ENCODE results near the gene CD40. TPM values are rescaled to one million over a fixed set of nuclear protein-coding genes. Genes with fewer than 3 reads are reported as not detected.

Gene CD40
- total RNA-seq, 1 experiment from 2014 or later = 4.7 TPM

GRCh38 chr20:46121184-46121930 is 3.2 kb downstream of the CD40 start:
- DNase-seq (ENCODE audit: extremely low read depth, low read depth) = no peak

GRCh38 chr20:46122071-46122470 is 4.0 kb downstream of the CD40 start:
- DNase-seq (ENCODE audit: extremely low read depth, low read depth) = no peak

DNA sequence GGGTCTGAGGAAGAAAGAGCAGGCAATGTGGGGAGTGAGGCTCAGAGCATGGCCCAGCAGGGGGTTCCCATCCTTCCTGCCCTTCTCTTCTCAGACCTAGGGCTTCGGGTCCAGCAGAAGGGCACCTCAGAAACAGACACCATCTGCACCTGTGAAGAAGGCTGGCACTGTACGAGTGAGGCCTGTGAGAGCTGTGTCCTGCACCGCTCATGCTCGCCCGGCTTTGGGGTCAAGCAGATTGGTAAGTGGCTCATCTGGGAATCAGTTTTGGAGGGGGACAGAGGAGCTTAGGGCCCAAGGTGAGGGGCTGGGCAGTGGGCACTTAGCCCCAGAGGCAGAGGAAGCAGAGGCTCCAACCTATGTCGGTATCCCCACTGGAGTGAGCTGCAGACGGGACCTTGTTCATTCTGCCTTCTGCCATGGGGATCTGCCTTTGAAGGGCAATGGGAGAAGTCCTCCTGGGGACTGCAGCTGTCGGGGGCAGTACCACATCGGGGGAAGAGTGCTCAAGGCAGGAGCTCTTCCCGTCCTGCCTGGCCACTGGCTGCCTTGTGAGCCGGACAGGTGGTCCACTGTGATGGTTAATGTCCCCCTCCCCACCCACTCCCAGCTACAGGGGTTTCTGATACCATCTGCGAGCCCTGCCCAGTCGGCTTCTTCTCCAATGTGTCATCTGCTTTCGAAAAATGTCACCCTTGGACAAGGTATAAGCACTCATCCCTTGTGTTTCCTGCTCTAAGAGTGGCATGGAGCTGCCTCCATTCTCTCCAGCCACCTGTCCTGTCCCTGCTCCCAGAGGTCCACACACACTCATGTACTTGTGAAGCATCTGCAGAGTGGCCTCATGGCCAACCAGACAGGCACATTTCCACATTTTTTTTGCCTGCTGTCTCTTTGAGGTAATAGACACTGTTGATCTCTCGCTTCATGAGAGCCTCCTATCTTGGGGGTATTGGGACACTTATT is 4.7 kb downstream of the CD40 start:
- no peak for DNase-seq (ENCODE audit: extremely low read depth, low read depth)

DNA sequence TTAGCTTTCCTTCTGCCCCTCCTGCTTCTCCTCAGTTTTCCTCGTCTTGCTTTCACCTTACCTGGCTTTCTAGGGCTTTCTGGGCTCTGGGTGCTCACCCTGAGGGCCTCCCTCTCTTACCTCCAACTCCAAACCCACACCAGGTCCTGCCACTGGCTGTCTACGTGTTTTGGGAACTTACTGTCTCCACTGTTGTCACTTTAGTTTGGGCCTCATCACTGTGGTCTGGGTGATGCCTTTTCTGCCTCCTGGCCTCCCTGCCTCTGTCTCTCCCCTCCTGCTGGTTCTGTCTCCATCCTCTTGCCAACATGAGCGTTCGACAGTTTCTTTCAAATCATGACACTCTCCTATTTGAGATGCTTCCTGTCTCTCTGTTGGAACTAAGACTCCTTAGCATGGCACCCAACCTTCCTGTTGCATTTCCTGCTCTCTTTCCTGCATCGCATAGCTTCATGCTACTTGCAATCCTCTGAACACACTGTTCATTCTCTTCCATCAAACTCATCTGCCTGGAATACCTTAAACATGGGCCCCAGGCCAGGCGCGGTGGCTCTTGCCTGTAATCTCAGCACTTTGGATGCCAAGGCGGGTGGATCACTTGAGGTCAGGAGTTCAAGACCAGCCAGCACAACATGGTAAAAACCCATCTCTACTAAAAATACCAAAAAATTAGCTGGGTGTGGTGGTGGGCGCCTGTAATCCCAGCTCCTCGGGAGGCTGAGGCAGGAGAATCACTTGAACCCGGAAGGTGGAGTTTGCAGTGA is 5.5 kb downstream of the CD40 start:
- no peak for DNase-seq (ENCODE audit: extremely low read depth, low read depth)

DNA sequence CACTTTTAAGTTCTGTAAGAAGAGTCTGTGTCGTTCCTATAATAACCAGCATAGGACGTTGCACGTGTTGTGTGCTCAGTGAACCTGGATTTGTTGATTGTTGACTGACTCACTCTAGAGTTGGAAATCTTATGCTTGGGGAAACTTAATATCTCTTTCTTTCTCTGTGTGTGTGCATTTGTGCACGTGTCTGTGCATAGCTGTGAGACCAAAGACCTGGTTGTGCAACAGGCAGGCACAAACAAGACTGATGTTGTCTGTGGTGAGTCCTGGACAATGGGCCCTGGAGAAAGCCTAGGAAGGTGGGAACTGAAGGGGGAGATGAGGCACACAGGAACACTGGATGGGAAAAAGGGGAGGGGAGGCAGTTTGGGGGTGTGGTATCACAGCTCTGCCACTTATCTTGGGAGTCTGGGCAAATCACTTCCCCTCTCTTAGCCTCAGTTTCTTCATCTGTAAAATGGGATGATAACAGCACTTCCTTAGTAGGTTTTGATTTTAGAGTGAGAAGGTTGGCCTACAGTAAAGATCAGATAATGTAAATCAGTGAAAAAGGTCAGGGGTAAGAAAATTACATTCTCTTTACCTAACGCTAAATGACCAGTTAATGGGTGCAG is 8.4 kb downstream of the CD40 start:
- DNase-seq (ENCODE audit: extremely low read depth, low read depth) = no peak

DNA sequence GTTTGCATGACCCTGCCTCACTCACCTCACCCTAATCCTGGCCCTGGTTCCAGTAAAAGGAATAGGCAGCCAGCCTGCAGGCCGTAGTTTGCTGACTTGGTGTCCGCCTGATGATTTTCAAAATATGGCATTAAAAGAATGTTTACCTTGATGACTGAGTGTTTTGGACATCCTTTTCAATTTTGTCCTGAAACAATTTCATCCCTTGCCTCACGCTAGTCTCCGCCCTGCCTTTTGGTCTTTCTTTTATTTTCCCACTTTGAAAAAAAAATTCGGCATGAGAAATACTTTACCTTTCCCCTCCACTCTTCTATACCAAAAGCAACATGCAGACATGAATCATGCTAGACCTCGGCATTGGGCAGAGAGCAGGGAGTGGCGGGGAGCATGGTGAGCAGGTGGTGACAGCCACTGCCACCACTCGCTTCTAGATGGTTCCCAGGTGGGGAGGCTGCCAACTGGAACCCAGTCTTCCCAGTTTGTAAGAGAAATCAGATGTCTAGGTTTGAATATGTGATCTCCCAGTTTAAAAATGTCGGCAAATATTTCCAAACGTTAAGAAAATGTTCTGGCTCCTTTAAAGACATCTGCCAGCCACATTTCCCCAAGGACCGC is 9.4 kb downstream of the CD40 start:
- DNase-seq (ENCODE audit: extremely low read depth, low read depth) = no peak

- DNase-seq (ENCODE audit: extremely low read depth, low read depth) = peak; percentile 22
Observed at GRCh38 chr20:46128310-46129151, 10.4 kb downstream of the CD40 start.

GRCh38 chr20:46129955-46130481 is 11.9 kb downstream of the CD40 start:
- DNase-seq (ENCODE audit: extremely low read depth, low read depth) = no peak

DNA sequence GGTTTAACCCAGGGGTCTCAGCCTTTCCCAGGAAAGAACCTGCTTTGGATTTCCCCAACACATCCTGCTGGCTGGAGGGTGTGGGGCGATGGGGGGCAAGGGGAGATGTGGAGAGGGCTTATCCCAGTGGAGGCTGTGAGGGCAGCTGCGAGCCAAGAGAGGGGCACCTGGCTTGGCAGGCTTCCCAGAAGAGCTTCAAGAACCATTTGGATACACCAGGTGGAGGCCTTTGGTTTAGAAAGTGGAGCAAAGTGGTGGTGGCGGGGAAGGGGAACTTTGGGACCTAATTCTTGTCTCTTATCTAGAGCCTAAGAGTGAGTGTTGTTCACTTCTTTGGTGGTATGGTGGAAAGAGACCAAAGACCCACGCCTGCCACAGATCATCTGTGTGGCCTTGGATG is 12.4 kb downstream of the CD40 start:
- DNase-seq (ENCODE audit: extremely low read depth, low read depth) = no peak

DNA sequence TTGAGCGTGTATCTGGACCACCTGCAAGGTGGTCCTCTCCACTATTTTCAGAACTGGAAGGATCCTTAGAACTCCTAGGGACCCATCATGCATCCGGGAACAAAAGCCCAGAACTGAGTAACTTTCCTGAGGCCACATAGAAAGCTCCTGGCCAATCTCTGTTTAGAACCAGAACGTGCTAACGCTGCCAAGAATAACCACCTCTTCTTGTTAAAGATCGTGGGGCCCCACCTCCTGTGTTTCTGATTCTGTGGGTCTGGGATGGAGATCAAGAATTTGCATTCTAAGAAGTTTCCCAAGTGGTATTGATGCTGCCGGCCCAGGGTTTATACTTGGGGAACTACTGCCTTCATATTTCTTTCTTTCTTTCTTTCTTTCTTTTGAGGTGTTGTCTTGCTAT is 13.3 kb downstream of the CD40 start:
- DNase-seq (ENCODE audit: extremely low read depth, low read depth) = no peak

- peak; percentile 55 for DNase-seq (ENCODE audit: extremely low read depth, low read depth)
Observed at GRCh38 chr20:46132705-46133120, 14.6 kb downstream of the CD40 start.

GRCh38 chr20:46133886-46134654 is 16.0 kb downstream of the CD40 start:
- no peak for DNase-seq (ENCODE audit: extremely low read depth, low read depth)

DNA sequence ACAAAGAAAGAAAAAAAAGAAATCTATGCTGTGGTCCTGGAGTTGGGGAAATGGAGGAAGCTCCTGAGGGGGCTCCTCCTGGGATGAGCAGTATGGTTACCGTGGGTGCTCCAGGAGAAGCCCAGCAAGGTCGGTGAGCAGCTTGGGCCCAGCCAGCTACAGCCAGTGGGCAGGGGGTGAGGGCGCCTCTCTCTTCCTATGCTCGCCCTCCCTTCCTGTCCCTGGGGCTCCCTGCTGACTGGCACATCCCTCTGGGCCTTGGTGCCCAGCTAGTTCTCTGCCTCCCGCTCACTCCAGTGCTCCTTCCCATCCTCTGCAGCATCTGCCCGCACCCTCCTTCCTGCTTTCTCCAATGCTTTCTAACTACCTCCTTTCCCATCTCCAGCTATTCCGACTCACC is 16.6 kb downstream of the CD40 start:
- DNase-seq (ENCODE audit: extremely low read depth, low read depth) = no peak

- DNase-seq (ENCODE audit: extremely low read depth, low read depth) = no peak
Observed at GRCh38 chr20:46135856-46136633, 17.9 kb downstream of the CD40 start.

- DNase-seq (ENCODE audit: extremely low read depth, low read depth) = no peak
Observed at GRCh38 chr20:46137816-46138215, 19.7 kb downstream of the CD40 start.

DNA sequence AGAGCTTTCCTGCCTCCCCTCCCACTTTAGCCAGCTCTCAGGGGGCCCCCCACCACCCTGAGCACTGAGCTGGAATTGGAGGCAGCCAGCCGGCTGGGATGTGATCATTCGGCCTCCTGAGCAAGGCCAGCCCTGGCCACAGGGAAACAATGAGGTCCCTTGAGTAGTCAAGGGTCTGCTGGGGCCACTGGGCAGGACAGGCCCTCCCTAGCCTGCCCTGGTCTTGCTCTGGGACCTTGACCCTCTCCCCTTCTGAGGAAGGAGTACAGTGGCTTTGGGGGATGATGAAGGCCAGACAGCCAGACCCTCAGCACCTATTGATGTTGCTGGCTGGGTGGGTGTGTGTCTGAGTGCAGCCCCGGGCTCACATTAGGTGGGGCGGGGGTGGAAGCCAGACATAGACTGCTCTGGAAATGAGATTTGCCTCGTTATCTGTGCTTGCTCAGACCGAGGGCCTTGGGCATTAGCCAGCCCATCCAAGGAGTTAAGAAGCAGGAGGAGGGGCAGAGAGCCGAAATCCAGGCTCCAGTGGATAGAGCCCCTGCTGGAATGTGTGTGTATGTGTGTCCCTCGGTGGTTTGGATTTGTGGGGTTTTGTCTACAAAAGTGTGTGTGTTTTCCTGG is 21.3 kb downstream of the CD40 start:
- no peak for DNase-seq (ENCODE audit: extremely low read depth, low read depth)

DNA sequence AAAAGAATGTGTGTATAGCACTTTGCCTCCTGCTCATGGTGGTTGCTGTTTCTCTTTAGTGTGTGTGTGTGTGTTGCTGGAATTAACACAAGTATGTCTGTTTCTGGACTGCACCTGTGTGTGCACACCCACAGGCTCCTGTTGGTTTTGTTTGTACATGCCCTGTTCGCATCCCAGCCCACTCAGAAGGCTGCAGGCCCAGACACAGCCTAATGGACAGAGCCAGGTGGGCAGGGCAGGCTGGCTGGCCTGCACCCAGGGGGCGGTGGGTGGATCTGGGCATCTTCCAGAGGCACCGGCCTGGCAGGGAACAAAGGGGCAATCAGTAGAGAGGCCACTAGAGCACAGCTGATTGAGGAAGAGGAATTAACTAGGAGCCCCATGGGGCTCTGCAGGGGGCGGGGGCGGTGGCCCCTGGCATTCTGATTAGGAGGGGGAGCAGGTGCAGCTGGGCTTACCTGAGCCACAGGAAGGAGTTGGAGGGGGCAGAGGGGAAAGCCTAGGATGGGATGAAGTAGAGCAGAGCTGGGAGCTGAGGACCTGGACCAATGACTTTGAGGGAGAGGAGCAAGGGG is 21.9 kb downstream of the CD40 start:
- no peak for DNase-seq (ENCODE audit: extremely low read depth, low read depth)

All from NCI-H460 (cell line).